Measurements from ENCODE around the gene USP48. TPM values are rescaled to one million over a fixed set of nuclear protein-coding genes. Genes with fewer than 3 reads are reported as not detected.
"Not testable (repeated sequence)": the region's sequence is repeated elsewhere in the genome, so short reads cannot be mapped to it uniquely, and the experiment has no call there.

The USP48 gene
- total RNA-seq, 1 experiment from 2014 or later = 49.1 TPM

DNA sequence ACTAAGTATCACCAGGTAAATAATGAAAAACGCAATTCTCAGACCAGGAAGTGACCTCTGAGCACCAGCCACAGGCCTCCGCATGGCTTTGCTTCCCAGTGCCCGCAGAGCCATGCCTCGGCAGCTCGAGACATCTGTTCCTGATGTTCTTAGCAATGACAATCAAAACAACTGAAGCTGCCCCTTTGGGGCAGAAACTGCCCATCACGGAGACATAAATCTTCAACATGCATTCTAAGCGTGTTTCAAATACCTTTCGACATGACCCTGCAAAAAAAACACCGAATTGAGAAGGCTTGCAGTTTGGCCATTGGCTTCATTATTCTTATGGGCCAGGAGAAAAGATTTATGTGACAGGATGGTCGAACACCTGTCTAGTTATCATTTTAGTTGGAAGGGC, 108.0 kb downstream of the USP48 start:
- BruUV-seq (replicated peaks) = no TSS peak
- peaks cover 7% of the 10 kb centered on the region for H3K4me1 Mint-ChIP-seq (ENCODE audit: low read depth, unreplicated experiment)

DNA sequence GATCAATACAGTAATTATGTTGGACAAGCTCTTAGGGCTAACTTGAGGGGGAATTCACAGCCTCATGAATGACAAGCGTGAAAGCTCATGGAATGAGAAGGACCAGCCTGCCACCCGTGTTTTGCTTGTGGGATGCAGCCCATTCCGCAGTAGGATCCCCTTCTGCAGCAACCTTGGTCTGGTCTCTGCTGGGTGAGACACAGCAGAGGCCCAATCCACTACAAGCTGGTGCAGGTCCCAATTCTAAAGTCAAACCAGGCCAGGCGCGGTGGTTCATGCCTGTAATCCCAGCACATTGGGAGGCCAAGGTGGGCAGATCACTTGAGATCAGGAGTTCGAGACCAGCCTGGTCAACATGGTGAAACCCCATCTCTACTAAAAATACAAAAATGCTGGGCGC, 109.1 kb downstream of the USP48 start:
- H3K27me3 ChIP-seq (replicated peaks; ENCODE audit: control insufficient read depth, insufficient read depth, low read length); H3K4me3 ChIP-seq (ENCODE audit: low read depth, low read length); H3K9me3 ChIP-seq; H3K4me3 Mint-ChIP-seq (ENCODE audit: unreplicated experiment); BruUV-seq (replicated peaks); H3K4me1 ChIP-seq; H3K9me3 Mint-ChIP-seq (ENCODE audit: unreplicated experiment); H3K36me3 ChIP-seq (ENCODE audit: control insufficient read depth, insufficient read depth, low read length); H3K27ac Mint-ChIP-seq (ENCODE audit: unreplicated experiment); POLR2A ChIA-PET; H3K4me1 Mint-ChIP-seq (ENCODE audit: low read depth, unreplicated experiment); CTCF ChIA-PET; H3K27me3 Mint-ChIP-seq (ENCODE audit: insufficient read depth, unreplicated experiment); DNase-seq: not testable (repeated sequence)
- intact Hi-C loops (cut with micrococcal nuclease; ENCODE audit: unreplicated experiment) = loop anchor here (10.0 kb wide), 1 partner anchor 111 kb away; the partner anchor contains the start of gene USP48
- H3K36me3 Mint-ChIP-seq (ENCODE audit: insufficient read depth, unreplicated experiment) = peaks cover 32% of the 10 kb centered on the region

More for the DNA sequence above, 108.0 kb downstream of the USP48 start:
- no peaks in the 10 kb centered on the region for H3K36me3 ChIP-seq (ENCODE audit: control insufficient read depth, insufficient read depth, low read length)
- Mint-ChIP-seq H3K27ac (ENCODE audit: unreplicated experiment) (no peak overlapping the region), H3K27me3 (ENCODE audit: insufficient read depth, unreplicated experiment) (no peaks in the 10 kb centered on the region), H3K4me3 (ENCODE audit: unreplicated experiment) (no peak overlapping the region), H3K9me3 (ENCODE audit: unreplicated experiment) (no peaks in the 10 kb centered on the region), H3K36me3 (ENCODE audit: insufficient read depth, unreplicated experiment) (peaks cover 26% of the 10 kb centered on the region)
- H3K9me3 ChIP-seq = no peaks in the 10 kb centered on the region
- ChIA-PET POLR2A (no interaction called here), CTCF (no interaction called here)
- DNase-seq = no peak
- intact Hi-C loops (cut with micrococcal nuclease; ENCODE audit: unreplicated experiment) = loop anchor here (10.0 kb wide), 1 partner anchor 110 kb away; the partner anchor contains the start of gene USP48
- TF ChIP-seq, protein P1, sequence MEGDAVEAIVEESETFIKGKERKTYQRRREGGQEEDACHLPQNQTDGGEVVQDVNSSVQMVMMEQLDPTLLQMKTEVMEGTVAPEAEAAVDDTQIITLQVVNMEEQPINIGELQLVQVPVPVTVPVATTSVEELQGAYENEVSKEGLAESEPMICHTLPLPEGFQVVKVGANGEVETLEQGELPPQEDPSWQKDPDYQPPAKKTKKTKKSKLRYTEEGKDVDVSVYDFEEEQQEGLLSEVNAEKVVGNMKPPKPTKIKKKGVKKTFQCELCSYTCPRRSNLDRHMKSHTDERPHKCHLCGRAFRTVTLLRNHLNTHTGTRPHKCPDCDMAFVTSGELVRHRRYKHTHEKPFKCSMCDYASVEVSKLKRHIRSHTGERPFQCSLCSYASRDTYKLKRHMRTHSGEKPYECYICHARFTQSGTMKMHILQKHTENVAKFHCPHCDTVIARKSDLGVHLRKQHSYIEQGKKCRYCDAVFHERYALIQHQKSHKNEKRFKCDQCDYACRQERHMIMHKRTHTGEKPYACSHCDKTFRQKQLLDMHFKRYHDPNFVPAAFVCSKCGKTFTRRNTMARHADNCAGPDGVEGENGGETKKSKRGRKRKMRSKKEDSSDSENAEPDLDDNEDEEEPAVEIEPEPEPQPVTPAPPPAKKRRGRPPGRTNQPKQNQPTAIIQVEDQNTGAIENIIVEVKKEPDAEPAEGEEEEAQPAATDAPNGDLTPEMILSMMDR (IDR thresholded peaks at IDR 0.05; ENCODE audit: insufficient read depth in 1 of 2, low read depth in 1 of 2, low read length in 1 of 2, severe bottlenecking in 1 of 2, unreplicated experiment in 1 of 2) = no peak
- H3K4me3 ChIP-seq (ENCODE audit: low read depth, low read length) = no peak overlapping the region
- H3K27me3 ChIP-seq (replicated peaks; ENCODE audit: control insufficient read depth, insufficient read depth, low read length) = no peaks in the 10 kb centered on the region
- peaks cover 3% of the 10 kb centered on the region; the same call in 1 of the 2 replicates for H3K4me1 ChIP-seq

DNA sequence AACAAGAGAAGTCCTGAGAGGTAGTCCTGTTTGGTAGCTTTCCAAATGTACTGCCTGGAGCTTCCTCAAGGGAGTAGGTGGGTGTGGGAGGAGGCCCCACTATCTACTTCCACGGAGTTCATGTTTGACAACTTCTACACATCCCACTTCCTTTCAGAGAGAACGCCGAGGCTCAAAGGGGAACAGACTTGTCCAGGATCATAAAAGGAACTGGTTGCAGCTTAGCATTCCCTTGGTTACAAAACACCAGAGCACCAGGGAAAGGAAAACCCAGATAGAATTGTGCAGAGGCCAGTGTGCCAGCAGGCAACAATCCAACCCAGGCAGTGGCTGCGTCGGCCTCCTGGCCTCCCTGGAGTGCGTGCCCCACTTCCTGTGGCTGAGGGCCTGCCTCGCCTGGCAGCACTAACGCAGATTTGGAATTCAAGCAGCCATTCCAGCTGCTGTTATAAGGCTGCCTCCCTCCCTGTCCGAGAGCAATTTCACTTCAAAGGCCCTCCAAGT, 109.6 kb downstream of the USP48 start:
- peaks cover 9% of the 10 kb centered on the region; the same call in 1 of the 2 replicates for H3K4me1 ChIP-seq
- H3K27me3 ChIP-seq (replicated peaks; ENCODE audit: control insufficient read depth, insufficient read depth, low read length) = no peaks in the 10 kb centered on the region
- no peak overlapping the region for H3K4me3 ChIP-seq (ENCODE audit: low read depth, low read length)
- H3K36me3 Mint-ChIP-seq (ENCODE audit: insufficient read depth, unreplicated experiment) = peaks cover 37% of the 10 kb centered on the region
- H3K27me3 Mint-ChIP-seq (ENCODE audit: insufficient read depth, unreplicated experiment) = no peaks in the 10 kb centered on the region
- H3K36me3 ChIP-seq (ENCODE audit: control insufficient read depth, insufficient read depth, low read length) = no peaks in the 10 kb centered on the region
- BruUV-seq (replicated peaks) = no TSS peak
- CTCF ChIA-PET = no interaction called here
- intact Hi-C loops (cut with micrococcal nuclease; ENCODE audit: unreplicated experiment) = loop anchor here (10.0 kb wide), 1 partner anchor 111 kb away; the partner anchor contains the start of gene USP48
- no peak overlapping the region for H3K27ac Mint-ChIP-seq (ENCODE audit: unreplicated experiment)
- no peak overlapping the region for H3K4me3 Mint-ChIP-seq (ENCODE audit: unreplicated experiment)
- peaks cover 7% of the 10 kb centered on the region for H3K4me1 Mint-ChIP-seq (ENCODE audit: low read depth, unreplicated experiment)
- DNase-seq = no peak
- POLR2A ChIA-PET = no interaction called here
- no peaks in the 10 kb centered on the region for H3K9me3 Mint-ChIP-seq (ENCODE audit: unreplicated experiment)
- TF ChIP-seq, protein P1 (IDR thresholded peaks at IDR 0.05; ENCODE audit: insufficient read depth in 1 of 2, low read depth in 1 of 2, low read length in 1 of 2, severe bottlenecking in 1 of 2, unreplicated experiment in 1 of 2) = no peak
- H3K9me3 ChIP-seq = no peaks in the 10 kb centered on the region

All from Caco-2 (cell line).